ENCODE measurements around the gene SLC9A7. TPM values are rescaled to one million over a fixed set of nuclear protein-coding genes. Genes with fewer than 3 reads are reported as not detected.

Gene SLC9A7
- total and polyA plus RNA-seq, 3 donors from 2014 or later = 2.6 to 8.1 (median 7.4) TPM

GRCh38 chrX:46575586-46575985 is 183.3 kb downstream of the SLC9A7 start:
- Histone ChIP-seq H3K4me3 (peak overlapping the region; percentile 56 to 66), H3K27me3 (no peaks in the 10 kb centered on the region), H3K4me1 (no peaks in the 10 kb centered on the region), H3K27ac (no peak overlapping the region), H3K36me3 (ENCODE audit: low read depth, missing control alignments) (no peaks in the 10 kb centered on the region), H3K9me3 (no peaks in the 10 kb centered on the region)
- 0 to 20% methylated on average over 6 of the region's 6 CpGs for WGBS, 2 donors
- intact Hi-C loops (cut with DNase I; ENCODE audit: low total_unique reads) = loop anchor here (10.0 kb wide), 1 partner anchor 59 kb away; no protein-coding TSS in a partner anchor
- no peak for DNase-seq
- TF ChIP-seq CTCF (IDR thresholded peaks at IDR 0.05) (no peak), POLR2A (IDR thresholded peaks at IDR 0.05) (no peak)

GRCh38 chrX:46574774-46575381 is 184.0 kb downstream of the SLC9A7 start:
- peak; percentile 19 for DNase-seq
- H3K4me3 ChIP-seq = peak overlapping the region; percentile 56 to 66
- H3K9me3 ChIP-seq = no peaks in the 10 kb centered on the region
- no peaks in the 10 kb centered on the region for H3K36me3 ChIP-seq (ENCODE audit: low read depth, missing control alignments)
- intact Hi-C loops (cut with DNase I; ENCODE audit: low total_unique reads) = loop anchor here (10.0 kb wide), 1 partner anchor 60 kb away; no protein-coding TSS in a partner anchor
- peak overlapping the region in 1 of 2 donors; percentile 24 for H3K27ac ChIP-seq
- 2% methylated on average over 49 of the region's 90 CpGs; no CpG with 5 or more reads in 1 of the 2 donors for WGBS, 2 donors
- H3K4me1 ChIP-seq = no peaks in the 10 kb centered on the region
- no peak for TF ChIP-seq CTCF (IDR thresholded peaks at IDR 0.05)
- no peak for TF ChIP-seq POLR2A (IDR thresholded peaks at IDR 0.05)
- H3K27me3 ChIP-seq = no peaks in the 10 kb centered on the region

- Histone ChIP-seq H3K4me1 (no peaks in the 10 kb centered on the region), H3K9me3 (no peaks in the 10 kb centered on the region), H3K4me3 (peak overlapping the region; percentile 56 to 66), H3K27ac (peak overlapping the region in 1 of 2 donors; percentile 24), H3K36me3 (ENCODE audit: low read depth, missing control alignments) (no peaks in the 10 kb centered on the region), H3K27me3 (no peaks in the 10 kb centered on the region)
- TF ChIP-seq CTCF (IDR thresholded peaks at IDR 0.05) (no peak), POLR2A (IDR thresholded peaks at IDR 0.05) (no peak)
- DNase-seq = peak; percentile 50
- intact Hi-C loops (cut with DNase I; ENCODE audit: low total_unique reads) = loop anchor here (10.0 kb wide), 1 partner anchor 61 kb away; no protein-coding TSS in a partner anchor
- WGBS, 2 donors = 3% methylated on average over 12 of the region's 107 CpGs; no CpG with 5 or more reads in 1 of the 2 donors
These were observed 184.8 kb downstream of the SLC9A7 start for GRCh38 chrX:46573892-46574773.

- Histone ChIP-seq H3K27ac (peak within 1 kb of the TSS in 1 of 2 donors; percentile 45), H3K27me3 (no peaks in the 10 kb centered on the region), H3K36me3 (ENCODE audit: low read depth, missing control alignments) (no peaks in the 10 kb centered on the region), H3K4me1 (no peaks in the 10 kb centered on the region), H3K9me3 (no peaks in the 10 kb centered on the region), H3K4me3 (peak within 1 kb of the TSS; percentile 56 to 66)
- peak; percentile 66 for DNase-seq
- intact Hi-C loops (cut with DNase I; ENCODE audit: low total_unique reads) = loop anchor here (10.0 kb wide), 1 partner anchor 61 kb away; no protein-coding TSS in a partner anchor
- WGBS, 2 donors = 2% methylated on average over 28 of the region's 35 CpGs; no CpG with 5 or more reads in 1 of the 2 donors
- TF ChIP-seq POLR2A (IDR thresholded peaks at IDR 0.05) = no peak
- peak in 2 of 3 experiments; percentile 4 to 12 for TF ChIP-seq CTCF (IDR thresholded peaks at IDR 0.05)
These were observed 185.5 kb downstream of the SLC9A7 start, which contains the start of gene CHST7 for GRCh38 chrX:46573331-46573891. Gene CHST7, plus strand, starts transcription at chrX:46573765. Its CDS starts 167 bp downstream, at chrX:46573932.
